Measurements from ENCODE around the gene CRYBG1.

GRCh38 chr6:106462923-106463557, 102.5 kb downstream of the CRYBG1 start:
- TF ChIP-seq CTCF (IDR thresholded peaks at IDR 0.05; ENCODE audit: insufficient read depth, low read length) (no peak), POLR2AphosphoS5 (IDR thresholded peaks at IDR 0.05; ENCODE audit: low read depth) (no peak), GABPA (IDR thresholded peaks at IDR 0.05; ENCODE audit: low read depth) (no peak), REST (IDR thresholded peaks at IDR 0.05; ENCODE audit: insufficient replicate concordance, low read depth) (no peak)
